ENCODE data around the gene RAD23A. TPM values are rescaled to one million over a fixed set of nuclear protein-coding genes. Genes with fewer than 3 reads are reported as not detected.

The RAD23A gene
- total and polyA plus RNA-seq, 10 of the 15 experiments (the other 5 are each of a cell fraction or from before 2014, with no cell fraction given), result 8.8 to 198 (median 119) TPM

- TF ChIP-seq, protein P1, sequence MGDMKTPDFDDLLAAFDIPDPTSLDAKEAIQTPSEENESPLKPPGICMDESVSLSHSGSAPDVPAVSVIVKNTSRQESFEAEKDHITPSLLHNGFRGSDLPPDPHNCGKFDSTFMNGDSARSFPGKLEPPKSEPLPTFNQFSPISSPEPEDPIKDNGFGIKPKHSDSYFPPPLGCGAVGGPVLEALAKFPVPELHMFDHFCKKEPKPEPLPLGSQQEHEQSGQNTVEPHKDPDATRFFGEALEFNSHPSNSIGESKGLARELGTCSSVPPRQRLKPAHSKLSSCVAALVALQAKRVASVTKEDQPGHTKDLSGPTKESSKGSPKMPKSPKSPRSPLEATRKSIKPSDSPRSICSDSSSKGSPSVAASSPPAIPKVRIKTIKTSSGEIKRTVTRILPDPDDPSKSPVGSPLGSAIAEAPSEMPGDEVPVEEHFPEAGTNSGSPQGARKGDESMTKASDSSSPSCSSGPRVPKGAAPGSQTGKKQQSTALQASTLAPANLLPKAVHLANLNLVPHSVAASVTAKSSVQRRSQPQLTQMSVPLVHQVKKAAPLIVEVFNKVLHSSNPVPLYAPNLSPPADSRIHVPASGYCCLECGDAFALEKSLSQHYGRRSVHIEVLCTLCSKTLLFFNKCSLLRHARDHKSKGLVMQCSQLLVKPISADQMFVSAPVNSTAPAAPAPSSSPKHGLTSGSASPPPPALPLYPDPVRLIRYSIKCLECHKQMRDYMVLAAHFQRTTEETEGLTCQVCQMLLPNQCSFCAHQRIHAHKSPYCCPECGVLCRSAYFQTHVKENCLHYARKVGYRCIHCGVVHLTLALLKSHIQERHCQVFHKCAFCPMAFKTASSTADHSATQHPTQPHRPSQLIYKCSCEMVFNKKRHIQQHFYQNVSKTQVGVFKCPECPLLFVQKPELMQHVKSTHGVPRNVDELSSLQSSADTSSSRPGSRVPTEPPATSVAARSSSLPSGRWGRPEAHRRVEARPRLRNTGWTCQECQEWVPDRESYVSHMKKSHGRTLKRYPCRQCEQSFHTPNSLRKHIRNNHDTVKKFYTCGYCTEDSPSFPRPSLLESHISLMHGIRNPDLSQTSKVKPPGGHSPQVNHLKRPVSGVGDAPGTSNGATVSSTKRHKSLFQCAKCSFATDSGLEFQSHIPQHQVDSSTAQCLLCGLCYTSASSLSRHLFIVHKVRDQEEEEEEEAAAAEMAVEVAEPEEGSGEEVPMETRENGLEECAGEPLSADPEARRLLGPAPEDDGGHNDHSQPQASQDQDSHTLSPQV (IDR thresholded peaks at IDR 0.05), result 0 out of 2 replicates have a peak, but pooled peaks have one; percentile 31
- TF ChIP-seq E4F1 (IDR thresholded peaks at IDR 0.05; ENCODE audit: borderline replicate concordance, partially characterized antibody), result no peak
- peak; percentile 99 for TF ChIP-seq POLR2A (IDR thresholded peaks at IDR 0.05; ENCODE audit: low read depth, low read length)
- no peak for TF ChIP-seq RBBP5 (conservative IDR thresholded peaks at IDR 0.05)
- TF ChIP-seq TBL1XR1 (IDR thresholded peaks at IDR 0.05; ENCODE audit: low read depth, low read length), result no peak
- no peak for TF ChIP-seq NR2C2 (IDR thresholded peaks at IDR 0.05; ENCODE audit: borderline replicate concordance, control insufficient read depth, insufficient read length, low read depth)
- TF ChIP-seq GATAD2B (conservative IDR thresholded peaks at IDR 0.05; ENCODE audit: low read depth), result peak; percentile 81
- no peak for TF ChIP-seq SPI1 (IDR thresholded peaks at IDR 0.05; ENCODE audit: borderline replicate concordance, insufficient read depth, low read depth, low read length)
- no peak for TF ChIP-seq RFX5 (IDR thresholded peaks at IDR 0.05; ENCODE audit: low read depth, low read length)
- no peak for TF ChIP-seq ZZZ3 (IDR thresholded peaks at IDR 0.05; ENCODE audit: control insufficient read depth, insufficient read length, low read depth)
- TF ChIP-seq, protein P2, sequence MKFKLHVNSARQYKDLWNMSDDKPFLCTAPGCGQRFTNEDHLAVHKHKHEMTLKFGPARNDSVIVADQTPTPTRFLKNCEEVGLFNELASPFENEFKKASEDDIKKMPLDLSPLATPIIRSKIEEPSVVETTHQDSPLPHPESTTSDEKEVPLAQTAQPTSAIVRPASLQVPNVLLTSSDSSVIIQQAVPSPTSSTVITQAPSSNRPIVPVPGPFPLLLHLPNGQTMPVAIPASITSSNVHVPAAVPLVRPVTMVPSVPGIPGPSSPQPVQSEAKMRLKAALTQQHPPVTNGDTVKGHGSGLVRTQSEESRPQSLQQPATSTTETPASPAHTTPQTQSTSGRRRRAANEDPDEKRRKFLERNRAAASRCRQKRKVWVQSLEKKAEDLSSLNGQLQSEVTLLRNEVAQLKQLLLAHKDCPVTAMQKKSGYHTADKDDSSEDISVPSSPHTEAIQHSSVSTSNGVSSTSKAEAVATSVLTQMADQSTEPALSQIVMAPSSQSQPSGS (IDR thresholded peaks at IDR 0.05; ENCODE audit: low read length), result no peak
- no peak for TF ChIP-seq SUPT20H (IDR thresholded peaks at IDR 0.05; ENCODE audit: borderline replicate concordance, control insufficient read depth, low read depth, low read length)
- TF ChIP-seq, protein P3, sequence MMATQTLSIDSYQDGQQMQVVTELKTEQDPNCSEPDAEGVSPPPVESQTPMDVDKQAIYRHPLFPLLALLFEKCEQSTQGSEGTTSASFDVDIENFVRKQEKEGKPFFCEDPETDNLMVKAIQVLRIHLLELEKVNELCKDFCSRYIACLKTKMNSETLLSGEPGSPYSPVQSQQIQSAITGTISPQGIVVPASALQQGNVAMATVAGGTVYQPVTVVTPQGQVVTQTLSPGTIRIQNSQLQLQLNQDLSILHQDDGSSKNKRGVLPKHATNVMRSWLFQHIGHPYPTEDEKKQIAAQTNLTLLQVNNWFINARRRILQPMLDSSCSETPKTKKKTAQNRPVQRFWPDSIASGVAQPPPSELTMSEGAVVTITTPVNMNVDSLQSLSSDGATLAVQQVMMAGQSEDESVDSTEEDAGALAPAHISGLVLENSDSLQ (IDR thresholded peaks at IDR 0.05), result no peak
- no peak for TF ChIP-seq IRF4 (IDR thresholded peaks at IDR 0.05; ENCODE audit: low read depth, low read length)
- no peak for TF ChIP-seq ETV6 (conservative IDR thresholded peaks at IDR 0.05 in 1 of 2, IDR thresholded peaks at IDR 0.05 in 1 of 2; ENCODE audit: borderline replicate concordance in 1 of 2, low read depth in 1 of 2)
- no peak for TF ChIP-seq ESRRA (IDR thresholded peaks at IDR 0.05; ENCODE audit: low read length)
- TF ChIP-seq, protein P4, sequence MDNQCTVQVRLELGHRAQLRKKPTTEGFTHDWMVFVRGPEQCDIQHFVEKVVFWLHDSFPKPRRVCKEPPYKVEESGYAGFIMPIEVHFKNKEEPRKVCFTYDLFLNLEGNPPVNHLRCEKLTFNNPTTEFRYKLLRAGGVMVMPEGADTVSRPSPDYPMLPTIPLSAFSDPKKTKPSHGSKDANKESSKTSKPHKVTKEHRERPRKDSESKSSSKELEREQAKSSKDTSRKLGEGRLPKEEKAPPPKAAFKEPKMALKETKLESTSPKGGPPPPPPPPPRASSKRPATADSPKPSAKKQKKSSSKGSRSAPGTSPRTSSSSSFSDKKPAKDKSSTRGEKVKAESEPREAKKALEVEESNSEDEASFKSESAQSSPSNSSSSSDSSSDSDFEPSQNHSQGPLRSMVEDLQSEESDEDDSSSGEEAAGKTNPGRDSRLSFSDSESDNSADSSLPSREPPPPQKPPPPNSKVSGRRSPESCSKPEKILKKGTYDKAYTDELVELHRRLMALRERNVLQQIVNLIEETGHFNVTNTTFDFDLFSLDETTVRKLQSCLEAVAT (IDR thresholded peaks at IDR 0.05), result 0 out of 2 replicates have a peak, but pooled peaks have one; percentile 14
Measured at GRCh38 chr19:12956446-12957388, 11.1 kb downstream of the RAD23A start, which contains the start of gene GADD45GIP1 (continued).

Measured in GM12878 (cell line).